HepG2 (cell line): ENCODE results near the gene ARHGEF7. TPM values are rescaled to one million over a fixed set of nuclear protein-coding genes. Genes with fewer than 3 reads are reported as not detected.

ENCODE experiments used
- ATAC-seq: fragments of 200-7000 bp; cut with Tn5 transposase; 3 replicates; pipeline ENCODE4 v1.9.1; 2020; ENCODE audit warnings: mild to moderate bottlenecking, moderate library complexity
- BruUV-seq: library from RNA; stranded (reverse); fragments of 400-500 nt; replicated peaks from 2 replicates; lab custom pipeline; 2021; lab: Mats Ljungman, UMichigan
- CTCF ChIA-PET: fragments of 300-600 bp; formaldehyde crosslinking; extraction: SDS; loops from one replicate; lab custom pipeline; 2021; ENCODE audit warnings: low total read pairs, inconsistent platforms, low intra/inter-chr PET ratio; lab: Yijun Ruan, JAX
- POLR2A ChIA-PET: fragments of 350-600 bp; sonication (Branson Sonifier 250); formaldehyde crosslinking; loops from one replicate; lab custom pipeline; 2020; ENCODE audit warnings: antibody characterized with exemption, inconsistent platforms; lab: Yijun Ruan, JAX
- DNase-seq: peaks from one replicate; pipeline ENCODE4 v3.0.0-alpha.2; 2015; ENCODE audit warnings: low spot score
- FAIRE-seq: peaks from 3 replicates; lab custom pipeline; 2011; peaks lifted over from hg19 to GRCh38; lab: Jason Lieb, UNC
- H2AFZ ChIP-seq: one replicate; pipeline ENCODE4 v1.6.1; 2011; ENCODE audit warnings: low read length, inconsistent platforms
- H3K27ac ChIP-seq: fragments of 300-600 bp; 3 replicates; pipeline ENCODE4 v1.8.0; 2011; ENCODE audit warnings: mixed run types, mild to moderate bottlenecking, mixed read lengths, low read length, inconsistent platforms; ENCODE audit not compliant: insufficient read depth; ENCODE audit errors: extremely low read length
- H3K27me3 ChIP-seq, 2 experiments: fragments of 200-600 bp in 1 of 2; 2 replicates in 1 of 2; 3 replicates in 1 of 2; pipeline versions ENCODE4 v1.6.0 to v1.8.0; 2011; ENCODE audit warnings: low read length in 2 of 2, mild to moderate bottlenecking in 2 of 2, moderate library complexity in 2 of 2, inconsistent platforms in 1 of 2; ENCODE audit not compliant: insufficient read depth in 2 of 2, control insufficient read depth in 1 of 2
- H3K36me3 ChIP-seq, 2 experiments: fragments of 200-600 bp in 1 of 2; replicated peaks in 1 of 2; 2 replicates in 1 of 2; 3 replicates in 1 of 2; pipeline versions ENCODE4 v1.5.1 to v1.8.0; 2011; ENCODE audit warnings: low read length in 2 of 2, inconsistent platforms in 1 of 2; ENCODE audit not compliant: insufficient read depth in 2 of 2, control insufficient read depth in 1 of 2
- H3K4me1 ChIP-seq: 2 replicates; pipeline ENCODE4 v1.5.1; 2012; ENCODE audit warnings: low read length, inconsistent platforms; ENCODE audit not compliant: insufficient read depth
- H3K4me2 ChIP-seq: 2 replicates; pipeline ENCODE4 v1.6.0; 2011; ENCODE audit warnings: low read depth, low read length, inconsistent platforms
- H3K4me3 ChIP-seq, 3 experiments: fragments of 200-600 bp in 1 of 3; sonication (generic), shearing (Covaris generic) in 1 of 3; replicated peaks in 1 of 3; 2 replicates each; pipeline ENCODE4 v1.5.1; 2011 to 2016; ENCODE audit warnings: low read length in 3 of 3, inconsistent platforms in 2 of 3, low read depth in 2 of 3, mild to moderate bottlenecking in 2 of 3, control low read depth in 1 of 3, mixed read lengths in 1 of 3; ENCODE audit not compliant: insufficient read depth in 1 of 3
- H3K79me2 ChIP-seq: one replicate; pipeline ENCODE4 v1.6.1; 2011; ENCODE audit warnings: low read length, inconsistent platforms; ENCODE audit not compliant: insufficient read depth
- H3K9ac ChIP-seq: 2 replicates; pipeline ENCODE4 v1.6.0; 2011; ENCODE audit warnings: mild to moderate bottlenecking, low read depth, low read length, inconsistent platforms; ENCODE audit not compliant: insufficient read depth
- H3K9me3 ChIP-seq: 2 replicates; pipeline ENCODE4 v1.5.1; 2012; ENCODE audit warnings: mild to moderate bottlenecking, low read length
- H4K20me1 ChIP-seq: 2 replicates; pipeline ENCODE4 v1.6.0; 2011; ENCODE audit warnings: inconsistent platforms, mild to moderate bottlenecking, low read length, moderate library complexity; ENCODE audit not compliant: insufficient read depth
- CREBL2 ChIP-seq: sonication (generic); formaldehyde crosslinking; IDR thresholded peaks from 2 replicates; pipeline ENCODE4 v1.8.1; 2023; ENCODE audit warnings: missing genetic modification reagents, mild to moderate bottlenecking, borderline replicate concordance
- SAFB2 ChIP-seq: sonication (generic); formaldehyde crosslinking; IDR thresholded peaks from 2 replicates; pipeline ENCODE4 v1.5.1; 2020; ENCODE audit warnings: missing genetic modification reagents, low read depth, mild to moderate bottlenecking, borderline replicate concordance
- ZBTB37 ChIP-seq: sonication (generic); formaldehyde crosslinking; IDR thresholded peaks from 2 replicates; pipeline ENCODE4 v1.4.0; 2020; ENCODE audit warnings: mild to moderate bottlenecking, missing genetic modification reagents
- ZNF510 ChIP-seq: sonication (generic); formaldehyde crosslinking; IDR thresholded peaks from 2 replicates; pipeline ENCODE4 v1.4.0; 2020; ENCODE audit warnings: low read depth, mild to moderate bottlenecking, missing genetic modification reagents
- ZNF709 ChIP-seq: sonication (generic); formaldehyde crosslinking; IDR thresholded peaks from 2 replicates; pipeline ENCODE4 v1.5.0; 2020; ENCODE audit warnings: mild to moderate bottlenecking, missing genetic modification reagents
- ZSCAN12 ChIP-seq: sonication (generic); formaldehyde crosslinking; IDR thresholded peaks from 2 replicates; pipeline ENCODE4 v1.9.0; 2021; ENCODE audit warnings: mild to moderate bottlenecking, missing genetic modification reagents
- WGBS: methylation state at CpG from one replicate; pipeline ENCODE4 v1.1.6; 2017; ENCODE audit warnings: low lambda C conversion rate; 5-methylcytosine and 5-hydroxymethylcytosine counted together
- in situ Hi-C: cut with HindIII; loops from 2 replicates; pipeline ENCODE4 v1.10.0; 2017; ENCODE audit warnings: low pct_unique_long_range_greater_than_20kb; ENCODE audit not compliant: extremely low pct_ligation_motif_present
- intact Hi-C: fragments of 100-400 bp; cut with micrococcal nuclease; formaldehyde crosslinking; loops from one replicate; pipeline ENCODE4 v1.10.0; 2022; ENCODE audit not compliant: unreplicated experiment
- polyA plus RNA-seq, 8 experiments: library from polyadenylated mRNA; depleted of rRNA in 3 of 8; stranded (reverse) in 7 of 8; unstranded in 1 of 8; fragments of >200 nt; fragmentation: Illumina TruSeq in 4 of 8; extraction: Trizol in 4 of 8; gene quantifications; 2 replicates each; pipeline versions ENCODE4 v1.2.1 to v1.2.3, GENCODE V29; 2011 to 2016; ENCODE audit warnings: low read depth in 4 of 8, missing spikeins in 1 of 8, mixed read lengths in 1 of 8; ENCODE audit not compliant: insufficient read depth in 1 of 8
- total RNA-seq, 5 experiments: library from RNA; depleted of rRNA; stranded (reverse); fragments of >200 nt; fragmentation: Illumina TruSeq; extraction: Trizol; gene quantifications; 2 replicates each; pipeline ENCODE4 v1.2.3, GENCODE V29; 2016; ENCODE audit warnings: low read depth in 1 of 5
- TF ChIP-seq, protein P1 (sequence below): sonication (generic); formaldehyde crosslinking; IDR thresholded peaks from 2 replicates; pipeline ENCODE4 v1.5.0; 2020; ENCODE audit warnings: mild to moderate bottlenecking, missing genetic modification reagents
- TF ChIP-seq, protein P2 (sequence below): sonication (generic); formaldehyde crosslinking; IDR thresholded peaks from 2 replicates; pipeline ENCODE4 v1.5.1; 2020; ENCODE audit warnings: mild to moderate bottlenecking, missing genetic modification reagents

Gene ARHGEF7
- total and polyA plus RNA-seq, 2 of the 13 experiments (the other 11 are each of a cell fraction or from before 2014, with no cell fraction given) = 15.7 to 22.3 TPM

DNA sequence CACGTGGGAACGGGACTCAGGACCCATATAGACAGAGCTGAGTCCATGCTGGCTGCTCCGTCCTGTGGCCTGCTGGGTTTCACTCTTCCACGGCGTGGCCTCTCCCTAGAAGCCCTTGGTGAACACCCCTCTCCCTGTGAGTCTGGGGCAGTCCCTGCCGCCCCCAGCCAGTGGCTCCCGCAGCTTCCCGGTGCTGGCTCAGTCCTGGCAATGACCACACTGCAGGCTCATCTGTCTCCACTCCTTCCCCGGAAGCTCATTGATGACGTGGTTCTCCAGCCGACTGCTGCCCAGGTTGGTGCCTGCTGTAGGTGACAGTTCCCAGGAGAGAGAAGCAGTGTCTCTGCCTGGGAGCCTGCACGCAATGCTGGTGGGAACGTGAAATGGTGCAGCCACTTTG lies 203.3 kb downstream of the ARHGEF7 start (continued):
- TF ChIP-seq, protein P1, sequence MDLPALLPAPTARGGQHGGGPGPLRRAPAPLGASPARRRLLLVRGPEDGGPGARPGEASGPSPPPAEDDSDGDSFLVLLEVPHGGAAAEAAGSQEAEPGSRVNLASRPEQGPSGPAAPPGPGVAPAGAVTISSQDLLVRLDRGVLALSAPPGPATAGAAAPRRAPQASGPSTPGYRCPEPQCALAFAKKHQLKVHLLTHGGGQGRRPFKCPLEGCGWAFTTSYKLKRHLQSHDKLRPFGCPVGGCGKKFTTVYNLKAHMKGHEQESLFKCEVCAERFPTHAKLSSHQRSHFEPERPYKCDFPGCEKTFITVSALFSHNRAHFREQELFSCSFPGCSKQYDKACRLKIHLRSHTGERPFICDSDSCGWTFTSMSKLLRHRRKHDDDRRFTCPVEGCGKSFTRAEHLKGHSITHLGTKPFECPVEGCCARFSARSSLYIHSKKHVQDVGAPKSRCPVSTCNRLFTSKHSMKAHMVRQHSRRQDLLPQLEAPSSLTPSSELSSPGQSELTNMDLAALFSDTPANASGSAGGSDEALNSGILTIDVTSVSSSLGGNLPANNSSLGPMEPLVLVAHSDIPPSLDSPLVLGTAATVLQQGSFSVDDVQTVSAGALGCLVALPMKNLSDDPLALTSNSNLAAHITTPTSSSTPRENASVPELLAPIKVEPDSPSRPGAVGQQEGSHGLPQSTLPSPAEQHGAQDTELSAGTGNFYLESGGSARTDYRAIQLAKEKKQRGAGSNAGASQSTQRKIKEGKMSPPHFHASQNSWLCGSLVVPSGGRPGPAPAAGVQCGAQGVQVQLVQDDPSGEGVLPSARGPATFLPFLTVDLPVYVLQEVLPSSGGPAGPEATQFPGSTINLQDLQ (CRISPR knock-in tag) = no peak

DNA sequence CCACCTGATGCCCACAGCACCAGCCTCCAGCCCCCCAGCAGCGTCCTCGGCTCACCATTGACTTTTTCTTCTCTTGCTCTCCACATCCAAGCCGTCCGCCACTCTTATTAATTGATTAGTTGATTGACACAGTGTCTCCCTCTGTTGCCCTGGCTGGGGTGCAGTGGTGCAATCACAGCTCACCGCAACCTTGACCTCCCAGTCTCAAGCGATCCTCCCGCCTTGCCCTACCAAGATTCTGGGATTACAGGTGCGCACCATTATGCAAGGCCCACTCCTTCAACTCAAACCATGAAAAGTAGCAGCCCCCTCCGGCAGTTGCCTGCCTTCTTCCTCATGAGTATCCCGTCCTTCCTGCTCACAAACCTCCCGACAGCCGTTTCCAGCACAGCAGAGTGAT lies 204.4 kb downstream of the ARHGEF7 start:
- 85% methylated on average over 12 of the region's 12 CpGs for WGBS
- DNase-seq (no peak), FAIRE-seq (no peak), ATAC-seq (no peak)
- intact Hi-C loops = no loop called here
- Histone ChIP-seq H3K4me3 (no peak overlapping the region), H3K9ac (no peak overlapping the region), H3K9me3 (no peaks in the 10 kb centered on the region), H3K27me3 (peaks cover under 1 to 5% of the 10 kb centered on the region in 2 experiments; a peak in 1 of 5 replicates), H2AFZ (no peak overlapping the region), H3K4me2 (no peak overlapping the region), H3K4me1 (no peaks in the 10 kb centered on the region), H4K20me1 (no peaks in the 10 kb centered on the region), H3K79me2 (no peaks in the 10 kb centered on the region), H3K36me3 (no peaks in the 10 kb centered on the region; a peak in 1 of 5 replicates), H3K27ac (no peak overlapping the region)
- POLR2A ChIA-PET = no interaction called here
- no peak for TF ChIP-seq ZSCAN12 (CRISPR knock-in tag)
- no peak for TF ChIP-seq CREBL2 (CRISPR knock-in tag)
- TF ChIP-seq, protein P2, sequence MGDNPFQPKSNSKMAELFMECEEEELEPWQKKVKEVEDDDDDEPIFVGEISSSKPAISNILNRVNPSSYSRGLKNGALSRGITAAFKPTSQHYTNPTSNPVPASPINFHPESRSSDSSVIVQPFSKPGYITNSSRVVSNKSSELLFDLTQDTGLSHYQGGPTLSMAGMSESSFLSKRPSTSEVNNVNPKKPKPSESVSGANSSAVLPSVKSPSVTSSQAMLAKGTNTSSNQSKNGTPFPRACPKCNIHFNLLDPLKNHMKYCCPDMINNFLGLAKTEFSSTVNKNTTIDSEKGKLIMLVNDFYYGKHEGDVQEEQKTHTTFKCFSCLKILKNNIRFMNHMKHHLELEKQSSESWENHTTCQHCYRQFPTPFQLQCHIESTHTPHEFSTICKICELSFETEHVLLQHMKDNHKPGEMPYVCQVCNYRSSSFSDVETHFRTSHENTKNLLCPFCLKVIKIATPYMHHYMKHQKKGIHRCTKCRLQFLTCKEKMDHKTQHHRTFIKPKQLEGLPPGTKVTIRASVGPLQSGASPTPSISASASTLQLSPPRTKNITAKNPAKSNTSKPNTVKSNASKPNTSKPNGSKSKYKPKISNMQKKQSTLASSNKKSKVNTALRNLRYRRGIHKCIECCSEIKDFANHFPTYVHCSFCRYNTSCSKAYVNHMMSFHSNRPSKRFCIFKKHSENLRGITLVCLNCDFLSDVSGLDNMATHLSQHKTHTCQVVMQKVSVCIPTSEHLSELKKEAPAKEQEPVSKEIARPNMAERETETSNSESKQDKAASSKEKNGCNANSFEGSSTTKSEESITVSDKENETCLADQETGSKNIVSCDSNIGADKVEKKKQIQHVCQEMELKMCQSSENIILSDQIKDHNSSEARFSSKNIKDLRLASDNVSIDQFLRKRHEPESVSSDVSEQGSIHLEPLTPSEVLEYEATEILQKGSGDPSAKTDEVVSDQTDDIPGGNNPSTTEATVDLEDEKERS (CRISPR knock-in tag) = no peak
- no peak for TF ChIP-seq ZNF709 (CRISPR knock-in tag)
- no peak for TF ChIP-seq ZBTB37 (CRISPR knock-in tag)
- no peak for TF ChIP-seq SAFB2 (CRISPR knock-in tag)
- TF ChIP-seq ZNF510 (CRISPR knock-in tag) = no peak
- in situ Hi-C loops = no loop called here
- CTCF ChIA-PET = no interaction called here
- BruUV-seq = no TSS peak
